ENCODE data around the gene CRTC3.

The CRTC3 gene

GRCh38 chr15:90562669-90563068, 32.9 kb downstream of the CRTC3 start:
- no peak for DNase-seq (ENCODE audit: low read depth)

- DNase-seq (ENCODE audit: low read depth), result no peak
These were observed 33.7 kb downstream of the CRTC3 start for GRCh38 chr15:90563463-90563862.

- DNase-seq (ENCODE audit: low read depth), result no peak
These were observed 34.3 kb downstream of the CRTC3 start for GRCh38 chr15:90564051-90564450.

GRCh38 chr15:90564590-90564989, 34.9 kb downstream of the CRTC3 start:
- DNase-seq (ENCODE audit: low read depth), result no peak

GRCh38 chr15:90565866-90566265, 36.1 kb downstream of the CRTC3 start:
- no peak for DNase-seq (ENCODE audit: low read depth)

- DNase-seq (ENCODE audit: low read depth), result no peak
These were observed 40.9 kb downstream of the CRTC3 start for GRCh38 chr15:90570643-90571042.

- no peak for DNase-seq (ENCODE audit: low read depth)
These were observed 41.4 kb downstream of the CRTC3 start for GRCh38 chr15:90571063-90571541.

- no peak for DNase-seq (ENCODE audit: low read depth)
These were observed 43.2 kb downstream of the CRTC3 start for GRCh38 chr15:90572893-90573292.

GRCh38 chr15:90576711-90577389, 47.1 kb downstream of the CRTC3 start:
- no peak for DNase-seq (ENCODE audit: low read depth)

GRCh38 chr15:90579213-90579612, 49.5 kb downstream of the CRTC3 start:
- no peak for DNase-seq (ENCODE audit: low read depth)

- DNase-seq (ENCODE audit: low read depth), result no peak
These were observed 50.4 kb downstream of the CRTC3 start for GRCh38 chr15:90580099-90580498.

GRCh38 chr15:90580541-90580940, 50.8 kb downstream of the CRTC3 start:
- no peak for DNase-seq (ENCODE audit: low read depth)

GRCh38 chr15:90580946-90581345, 51.2 kb downstream of the CRTC3 start:
- DNase-seq (ENCODE audit: low read depth), result no peak

GRCh38 chr15:90581771-90582352, 52.1 kb downstream of the CRTC3 start:
- DNase-seq (ENCODE audit: low read depth), result no peak

- no peak for DNase-seq (ENCODE audit: low read depth)
These were observed 52.8 kb downstream of the CRTC3 start for GRCh38 chr15:90582553-90582952.

- no peak for DNase-seq (ENCODE audit: low read depth)
These were observed 53.9 kb downstream of the CRTC3 start for GRCh38 chr15:90583471-90584252.

- no peak for DNase-seq (ENCODE audit: low read depth)
These were observed 55.1 kb downstream of the CRTC3 start for GRCh38 chr15:90584841-90585240.

- no peak for DNase-seq (ENCODE audit: low read depth)
These were observed 56.1 kb downstream of the CRTC3 start for GRCh38 chr15:90585863-90586262.

- DNase-seq (ENCODE audit: low read depth), result no peak
These were observed 57.2 kb downstream of the CRTC3 start for GRCh38 chr15:90586948-90587347.

GRCh38 chr15:90588427-90588826, 58.7 kb downstream of the CRTC3 start:
- no peak for DNase-seq (ENCODE audit: low read depth)

GRCh38 chr15:90591524-90591923, 61.8 kb downstream of the CRTC3 start:
- DNase-seq (ENCODE audit: low read depth), result no peak

- no peak for DNase-seq (ENCODE audit: low read depth)
These were observed 62.6 kb downstream of the CRTC3 start for GRCh38 chr15:90592131-90592881.

All from stimulated activated CD8-positive, alpha-beta memory T cell treated with anti-CD3 and anti-CD28 coated beads, Interleukin-12 subunit alpha, Interleukin-12 subunit beta, amount 100 ng/mL, for 4 hours (primary cell).